ENCODE results near the gene HOXC12.

The HOXC12 gene

GRCh38 chr12:53940443-53941014 lies 14.2 kb upstream of the HOXC12 start:
- POLR2A ChIA-PET = no interaction called here
- TF ChIP-seq CTCF (IDR thresholded peaks at IDR 0.05; ENCODE audit: insufficient read depth, low read length, missing control alignments) = no peak
- no peak overlapping the region for H3K4me3 ChIP-seq (ENCODE audit: low read depth, low read length)
- CTCF ChIA-PET = interaction anchor here (1.0 kb wide), 1 partner anchor 12 kb away, joined by 3 read pairs; no protein-coding TSS in a partner anchor
- no peak for DNase-seq (ENCODE audit: low read depth, low spot score)

GRCh38 chr12:53941187-53941586 lies 13.5 kb upstream of the HOXC12 start:
- CTCF ChIA-PET = interaction anchor here (1.0 kb wide), 1 partner anchor 12 kb away, joined by 3 read pairs; no protein-coding TSS in a partner anchor
- no peak for TF ChIP-seq CTCF (IDR thresholded peaks at IDR 0.05; ENCODE audit: insufficient read depth, low read length, missing control alignments)
- POLR2A ChIA-PET = no interaction called here
- no peak for DNase-seq (ENCODE audit: low read depth, low spot score)
- H3K4me3 ChIP-seq (ENCODE audit: low read depth, low read length) = no peak overlapping the region

GRCh38 chr12:53941750-53942149 lies 13.0 kb upstream of the HOXC12 start:
- no peak for TF ChIP-seq CTCF (IDR thresholded peaks at IDR 0.05; ENCODE audit: insufficient read depth, low read length, missing control alignments)
- no peak overlapping the region for H3K4me3 ChIP-seq (ENCODE audit: low read depth, low read length)
- DNase-seq (ENCODE audit: low read depth, low spot score) = no peak
- CTCF ChIA-PET = interaction anchor here (1.0 kb wide), 1 partner anchor 260 kb away, joined by 3 read pairs; no protein-coding TSS in a partner anchor
- POLR2A ChIA-PET = no interaction called here

- DNase-seq (ENCODE audit: low read depth, low spot score) = no peak
- POLR2A ChIA-PET = no interaction called here
- CTCF ChIA-PET = interaction anchor here (1.0 to 1.1 kb wide), 2 partner anchors 12 to 259 kb away, joined by 3 read pairs; no protein-coding TSS in a partner anchor
- no peak overlapping the region for H3K4me3 ChIP-seq (ENCODE audit: low read depth, low read length)
- TF ChIP-seq CTCF (IDR thresholded peaks at IDR 0.05; ENCODE audit: insufficient read depth, low read length, missing control alignments) = no peak
These were observed 12.2 kb upstream of the HOXC12 start for GRCh38 chr12:53942467-53942997.

GRCh38 chr12:53944209-53944608 lies 10.5 kb upstream of the HOXC12 start:
- POLR2A ChIA-PET = no interaction called here

More at GRCh38 chr12:53944209-53944608, 10.5 kb upstream of the HOXC12 start:
- CTCF ChIA-PET = interaction anchor here (0.8 kb wide), 1 partner anchor 187 kb away, joined by 3 read pairs; no protein-coding TSS in a partner anchor
- no peak overlapping the region for H3K4me3 ChIP-seq (ENCODE audit: low read depth, low read length)
- no peak for DNase-seq (ENCODE audit: low read depth, low spot score)
- no peak for TF ChIP-seq CTCF (IDR thresholded peaks at IDR 0.05; ENCODE audit: insufficient read depth, low read length, missing control alignments)
